MCF 10A (cell line): ENCODE data around the gene GIPC2. TPM values are rescaled to one million over a fixed set of nuclear protein-coding genes. Genes with fewer than 3 reads are reported as not detected.
A peak's percentile ranks its signal among the peaks of the same experiment; 100 is the strongest.

ENCODE experiments used
- BruUV-seq: library from RNA; stranded (reverse); fragments of 400-500 nt; replicated peaks from 2 replicates; lab custom pipeline; 2021; lab: Mats Ljungman, UMichigan
- CTCF ChIA-PET: fragments of 300-600 bp; sonication (Branson Sonifier 250); formaldehyde crosslinking; extraction: SDS; loops from one replicate; lab custom pipeline; 2021; ENCODE audit warnings: antibody characterized with exemption, inconsistent platforms; lab: Yijun Ruan, JAX
- POLR2A ChIA-PET: fragments of 300-600, 350-650 bp; sonication (Branson Sonifier 250); formaldehyde crosslinking; extraction: SDS; loops from one replicate; lab custom pipeline; 2020; ENCODE audit warnings: antibody characterized with exemption, inconsistent platforms; lab: Yijun Ruan, JAX
- DNase-seq: peaks from one replicate; pipeline ENCODE4 v3.0.0-alpha.2; 2018; ENCODE audit not compliant: unreplicated experiment
- H3K27ac Mint-ChIP-seq: one replicate; pipeline ENCODE4 v1.8.0; 2022; ENCODE audit warnings: mild to moderate bottlenecking, low read depth, mixed read lengths; ENCODE audit not compliant: unreplicated experiment
- H3K27me3 Mint-ChIP-seq: one replicate; pipeline ENCODE4 v1.8.0; 2022; ENCODE audit warnings: mixed read lengths; ENCODE audit not compliant: insufficient read depth, unreplicated experiment
- H3K36me3 Mint-ChIP-seq: one replicate; pipeline ENCODE4 v1.8.0; 2022; ENCODE audit warnings: mild to moderate bottlenecking, moderate library complexity, mixed read lengths; ENCODE audit not compliant: insufficient read depth, unreplicated experiment
- H3K4me1 Mint-ChIP-seq: one replicate; pipeline ENCODE4 v1.8.0; 2022; ENCODE audit warnings: mixed read lengths; ENCODE audit not compliant: insufficient read depth, unreplicated experiment
- H3K4me3 Mint-ChIP-seq: one replicate; pipeline ENCODE4 v1.8.0; 2022; ENCODE audit warnings: mild to moderate bottlenecking, moderate library complexity, mixed read lengths; ENCODE audit not compliant: unreplicated experiment
- H3K9me3 Mint-ChIP-seq: one replicate; pipeline ENCODE4 v1.8.0; 2022; ENCODE audit warnings: mixed read lengths; ENCODE audit not compliant: unreplicated experiment
- CTCF ChIP-seq: fragments of 200-600 bp; IDR thresholded peaks from one replicate; pipeline ENCODE4 v1.8.0; 2022; ENCODE audit warnings: antibody characterized with exemption, mild to moderate bottlenecking; ENCODE audit not compliant: unreplicated experiment
- intact Hi-C: fragments of 100-400 bp; cut with micrococcal nuclease; formaldehyde crosslinking; loops from 2 replicates; pipeline ENCODE4 v1.14.1; 2022
- total RNA-seq: library from RNA; stranded (reverse); gene quantifications from 2 replicates; pipeline ENCODE4 v1.2.3, GENCODE V29; 2022

GIPC2 gene
- total RNA-seq, 1 experiment from 2014 or later: 0.07 TPM

GRCh38 chr1:78170859-78171258 lies 125.1 kb downstream of the GIPC2 start:
- H3K27ac Mint-ChIP-seq: no peak overlapping the region
- no peaks in the 10 kb centered on the region for H3K27me3 Mint-ChIP-seq
- H3K4me1 Mint-ChIP-seq: peaks cover 11% of the 10 kb centered on the region
- POLR2A ChIA-PET: interaction anchor here (0.6 to 0.7 kb wide), 2 partner anchors 62 to 949 kb away, joined by 3 read pairs; no protein-coding TSS in a partner anchor
- intact Hi-C loops: no loop called here
- no peaks in the 10 kb centered on the region for H3K9me3 Mint-ChIP-seq
- BruUV-seq: no TSS peak
- DNase-seq: no peak
- CTCF ChIA-PET: interaction anchor here (0.5 kb wide), 1 partner anchor 346 kb away, joined by 3 read pairs; no protein-coding TSS in a partner anchor
- no peak overlapping the region for H3K4me3 Mint-ChIP-seq
- no peak for TF ChIP-seq CTCF
- no peaks in the 10 kb centered on the region for H3K36me3 Mint-ChIP-seq

GRCh38 chr1:78171736-78172590 lies 126.2 kb downstream of the GIPC2 start:
- DNase-seq: no peak
- BruUV-seq: no TSS peak
- ChIA-PET POLR2A (interaction anchor here (0.8 to 1.4 kb wide), 2 partner anchors 15 to 207 kb away, joined by 3 read pairs; no protein-coding TSS in a partner anchor), CTCF (interaction anchor here (0.6 to 1.5 kb wide), 5 partner anchors 11 to 654 kb away, joined by 3 to 5 read pairs (median 3); no protein-coding TSS in a partner anchor)
- Mint-ChIP-seq H3K27me3 (no peaks in the 10 kb centered on the region), H3K4me3 (no peak overlapping the region), H3K4me1 (peaks cover 15% of the 10 kb centered on the region), H3K27ac (no peak overlapping the region), H3K9me3 (no peaks in the 10 kb centered on the region), H3K36me3 (no peaks in the 10 kb centered on the region)
- TF ChIP-seq CTCF: no peak
- intact Hi-C loops: no loop called here

- Mint-ChIP-seq H3K36me3 (no peaks in the 10 kb centered on the region), H3K4me3 (no peak overlapping the region), H3K9me3 (no peaks in the 10 kb centered on the region), H3K4me1 (peaks cover 15% of the 10 kb centered on the region), H3K27me3 (no peaks in the 10 kb centered on the region), H3K27ac (no peak overlapping the region)
- no TSS peak for BruUV-seq
- DNase-seq: peak; percentile 92
- intact Hi-C loops: no loop called here
- ChIA-PET POLR2A (interaction anchor here (0.6 to 3.1 kb wide), 10 partner anchors 10 to 300 kb away, joined by 3 to 9 read pairs (median 4); no protein-coding TSS in a partner anchor), CTCF (interaction anchor here (1.0 kb wide), 1 partner anchor 324 kb away, joined by 3 read pairs; no protein-coding TSS in a partner anchor)
- no peak for TF ChIP-seq CTCF
Observed at GRCh38 chr1:78176448-78176847, 130.7 kb downstream of the GIPC2 start.

GRCh38 chr1:78177708-78178270 lies 132.0 kb downstream of the GIPC2 start:
- no peaks in the 10 kb centered on the region for H3K36me3 Mint-ChIP-seq
- BruUV-seq: no TSS peak
- H3K4me1 Mint-ChIP-seq: peaks cover 6% of the 10 kb centered on the region
- TF ChIP-seq CTCF: no peak
- ChIA-PET CTCF (interaction anchor here (0.7 to 1.2 kb wide), 3 partner anchors 23 to 98 kb away, joined by 3 read pairs; no protein-coding TSS in a partner anchor), POLR2A (interaction anchor here (0.7 to 3.1 kb wide), 4 partner anchors 20 to 48 kb away, joined by 3 to 9 read pairs (median 6); no protein-coding TSS in a partner anchor)
- no peak overlapping the region for H3K4me3 Mint-ChIP-seq
- intact Hi-C loops: no loop called here
- H3K27ac Mint-ChIP-seq: no peak overlapping the region
- no peak for DNase-seq
- H3K27me3 Mint-ChIP-seq: no peaks in the 10 kb centered on the region
- no peaks in the 10 kb centered on the region for H3K9me3 Mint-ChIP-seq
